Upper lobe of left lung (tissue), 4 donors: ENCODE data around the gene CDH8.

Source experiments
- CTCF ChIP-seq, 6 experiments: fragments of 450-650 bp in 4 of 6; fragments of 200-600 bp in 2 of 6; sonication (generic) in 2 of 6; IDR thresholded peaks; one replicate each; pipeline ENCODE4 v1.5.1; 2016 to 2019; ENCODE audit warnings: antibody characterized with exemption in 6 of 6
- EP300 ChIP-seq, 4 donors: sonication (generic); formaldehyde crosslinking; IDR thresholded peaks; one replicate each; pipeline ENCODE4 v1.5.1; 2017; ENCODE audit warnings: antibody characterized with exemption in 4 of 4, control low read depth in 2 of 4
- POLR2AphosphoS5 ChIP-seq, 2 donors: sonication (generic); formaldehyde crosslinking; IDR thresholded peaks; one replicate each; pipeline ENCODE4 v1.5.1; 2017; ENCODE audit warnings: antibody characterized with exemption in 2 of 2

- no peak for TF ChIP-seq CTCF (IDR thresholded peaks at IDR 0.05)
- TF ChIP-seq POLR2AphosphoS5 (IDR thresholded peaks at IDR 0.05): no peak
- TF ChIP-seq EP300 (IDR thresholded peaks at IDR 0.05): no peak
These were observed 156.9 kb downstream of the CDH8 start for GRCh38 chr16:61879306-61879705.
